ENCODE data around the gene FGR.

DNA sequence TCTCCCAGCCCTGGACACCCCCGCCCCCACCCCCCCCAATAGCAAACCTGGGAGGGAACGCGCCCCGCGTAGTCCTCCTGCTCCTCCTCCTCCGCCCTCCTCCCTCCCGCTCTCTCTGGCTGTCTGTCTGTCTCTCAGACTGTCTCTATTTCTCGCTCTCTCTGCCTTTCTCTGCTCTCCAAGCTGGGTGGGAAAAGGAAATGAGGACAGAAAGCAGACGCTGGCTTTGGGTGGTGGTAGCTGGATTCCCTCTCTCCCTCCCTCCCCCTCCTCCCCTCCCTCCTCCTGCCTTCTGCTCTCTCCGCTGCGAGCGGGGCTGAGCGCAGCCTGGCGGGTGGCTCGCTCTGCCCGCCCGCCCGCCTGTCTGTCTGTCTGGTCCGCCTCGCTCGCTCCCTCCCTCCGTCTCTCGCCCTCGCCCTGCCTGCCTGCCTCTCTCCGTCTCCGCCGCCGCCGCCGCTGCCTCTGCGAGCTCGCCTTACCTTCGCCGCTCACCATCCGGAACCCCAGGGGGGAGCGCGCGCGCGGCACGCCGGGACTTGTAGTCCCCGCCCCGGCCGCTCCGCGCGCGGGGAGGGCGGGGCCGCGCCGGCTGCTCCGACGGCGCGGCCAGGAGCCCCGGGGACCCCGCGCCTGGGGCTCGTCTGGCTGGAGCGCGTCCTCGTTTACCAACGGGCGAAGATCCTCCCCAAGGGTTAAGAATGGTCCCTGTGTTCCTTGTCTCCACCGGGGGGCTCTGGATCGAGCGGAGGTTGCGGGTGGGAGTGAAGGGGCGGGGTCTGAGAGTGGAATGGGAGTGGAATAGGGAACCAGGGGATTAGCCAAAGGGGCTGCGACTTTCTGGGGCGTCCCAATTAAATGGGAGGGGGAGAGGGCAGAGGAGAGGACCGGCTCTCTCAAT lies 31.1 kb downstream of the FGR start, which contains the start of gene AHDC1:
- TF ChIP-seq, protein P1, sequence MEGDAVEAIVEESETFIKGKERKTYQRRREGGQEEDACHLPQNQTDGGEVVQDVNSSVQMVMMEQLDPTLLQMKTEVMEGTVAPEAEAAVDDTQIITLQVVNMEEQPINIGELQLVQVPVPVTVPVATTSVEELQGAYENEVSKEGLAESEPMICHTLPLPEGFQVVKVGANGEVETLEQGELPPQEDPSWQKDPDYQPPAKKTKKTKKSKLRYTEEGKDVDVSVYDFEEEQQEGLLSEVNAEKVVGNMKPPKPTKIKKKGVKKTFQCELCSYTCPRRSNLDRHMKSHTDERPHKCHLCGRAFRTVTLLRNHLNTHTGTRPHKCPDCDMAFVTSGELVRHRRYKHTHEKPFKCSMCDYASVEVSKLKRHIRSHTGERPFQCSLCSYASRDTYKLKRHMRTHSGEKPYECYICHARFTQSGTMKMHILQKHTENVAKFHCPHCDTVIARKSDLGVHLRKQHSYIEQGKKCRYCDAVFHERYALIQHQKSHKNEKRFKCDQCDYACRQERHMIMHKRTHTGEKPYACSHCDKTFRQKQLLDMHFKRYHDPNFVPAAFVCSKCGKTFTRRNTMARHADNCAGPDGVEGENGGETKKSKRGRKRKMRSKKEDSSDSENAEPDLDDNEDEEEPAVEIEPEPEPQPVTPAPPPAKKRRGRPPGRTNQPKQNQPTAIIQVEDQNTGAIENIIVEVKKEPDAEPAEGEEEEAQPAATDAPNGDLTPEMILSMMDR (IDR thresholded peaks at IDR 0.05; ENCODE audit: low read depth, low read length, poor library complexity, severe bottlenecking), result no peak
- TF ChIP-seq EZH2phosphoT487 (IDR thresholded peaks at IDR 0.05; ENCODE audit: borderline replicate concordance, low read length), result no peak

All from DOHH2 (cell line).